ENCODE data around the gene POLR1G.

Gene POLR1G

DNA sequence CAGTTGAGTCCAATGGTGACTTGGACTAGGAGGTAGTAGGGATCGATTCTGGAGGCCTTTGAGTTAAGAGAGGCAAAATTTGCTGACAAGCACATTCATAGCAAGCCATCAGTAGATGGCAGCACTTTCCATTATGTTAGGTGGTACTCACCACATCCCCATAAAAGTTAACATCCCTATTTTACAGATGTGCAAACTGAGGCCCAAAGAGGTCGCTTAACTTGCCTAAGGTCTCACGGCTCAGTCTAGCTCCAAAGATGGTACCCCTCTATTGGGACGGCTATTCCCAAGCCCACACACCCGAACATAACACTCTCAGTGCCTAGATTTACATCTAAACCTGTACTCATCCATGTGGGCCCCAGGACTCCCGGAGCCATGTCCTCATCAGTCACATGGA is 39.9 kb downstream of the POLR1G start:
- DNase-seq (ENCODE audit: low read depth in 2 of 2) = no peak

DNA sequence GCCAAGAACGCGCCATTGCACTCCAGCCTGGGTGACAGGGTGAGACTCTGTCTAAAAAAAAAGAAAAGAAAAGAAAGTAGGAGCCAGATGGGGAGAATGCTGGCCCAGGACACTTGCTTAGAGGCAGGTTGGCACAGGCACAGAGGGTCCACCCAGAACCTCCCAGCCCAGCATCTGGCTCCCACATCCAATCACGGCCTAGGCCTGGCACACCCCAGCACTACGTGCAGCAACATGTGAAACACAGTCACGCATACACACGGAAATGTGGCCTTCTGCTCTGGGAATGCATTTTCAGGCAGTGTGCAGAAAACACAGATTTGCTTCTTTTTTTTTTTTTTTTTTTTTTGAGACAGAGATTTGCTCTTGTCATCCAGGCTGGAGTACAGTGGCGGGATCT is 40.5 kb downstream of the POLR1G start:
- DNase-seq (ENCODE audit: low read depth in 2 of 2) = no peak

DNA sequence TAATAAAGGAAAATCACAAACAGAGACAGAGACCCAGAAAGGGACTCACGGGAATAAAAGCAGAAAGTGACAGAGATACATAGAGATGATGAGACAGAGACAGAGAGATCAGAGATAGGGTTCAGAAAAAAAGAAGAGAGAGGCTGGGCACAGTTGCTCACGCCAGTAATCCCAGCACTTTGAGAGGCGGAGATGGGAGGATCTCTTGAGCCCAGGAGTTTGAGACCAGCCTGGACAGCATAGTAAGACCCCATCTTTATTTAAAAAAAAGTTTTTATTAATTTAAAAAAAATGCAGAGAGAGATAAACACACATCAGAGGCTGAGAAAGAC is 41.9 kb downstream of the POLR1G start:
- DNase-seq (ENCODE audit: low read depth in 2 of 2) = no peak

DNA sequence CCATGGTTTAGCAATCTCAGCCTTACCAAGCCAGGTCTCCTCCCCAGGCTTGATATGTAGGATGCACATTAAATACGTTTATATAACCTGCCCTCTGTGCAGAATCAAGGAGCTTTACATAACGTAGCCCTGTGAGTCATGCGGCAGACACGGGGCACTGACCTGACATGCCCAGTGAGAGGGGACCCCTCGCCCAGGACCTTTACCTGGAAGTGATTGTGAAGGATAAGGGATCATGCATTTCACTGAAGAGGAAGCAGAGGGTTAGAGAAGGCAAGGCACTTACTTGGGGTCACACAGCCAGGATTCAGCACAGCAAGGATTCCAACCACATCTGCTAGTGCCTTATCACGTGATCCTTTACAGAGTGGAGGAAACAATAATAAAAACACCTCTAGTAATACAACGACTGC is 42.4 kb downstream of the POLR1G start:
- no peak for DNase-seq (ENCODE audit: low read depth in 2 of 2)

DNA sequence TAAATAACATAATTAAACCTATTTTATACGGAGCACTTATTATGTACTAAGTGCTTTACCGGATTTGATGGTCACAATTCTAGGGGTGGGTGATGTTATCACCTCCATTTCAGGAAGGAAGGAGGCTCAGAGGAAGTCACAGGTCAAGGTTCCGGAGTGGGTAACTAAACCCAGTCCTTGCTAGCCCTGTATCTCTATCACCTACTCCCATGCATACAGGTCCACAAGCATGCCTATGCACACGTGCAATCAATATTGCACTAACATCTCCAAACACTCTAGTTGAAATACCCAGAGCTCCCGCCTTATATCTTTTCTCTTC is 43.5 kb downstream of the POLR1G start:
- no peak for DNase-seq (ENCODE audit: low read depth in 2 of 2)

DNA sequence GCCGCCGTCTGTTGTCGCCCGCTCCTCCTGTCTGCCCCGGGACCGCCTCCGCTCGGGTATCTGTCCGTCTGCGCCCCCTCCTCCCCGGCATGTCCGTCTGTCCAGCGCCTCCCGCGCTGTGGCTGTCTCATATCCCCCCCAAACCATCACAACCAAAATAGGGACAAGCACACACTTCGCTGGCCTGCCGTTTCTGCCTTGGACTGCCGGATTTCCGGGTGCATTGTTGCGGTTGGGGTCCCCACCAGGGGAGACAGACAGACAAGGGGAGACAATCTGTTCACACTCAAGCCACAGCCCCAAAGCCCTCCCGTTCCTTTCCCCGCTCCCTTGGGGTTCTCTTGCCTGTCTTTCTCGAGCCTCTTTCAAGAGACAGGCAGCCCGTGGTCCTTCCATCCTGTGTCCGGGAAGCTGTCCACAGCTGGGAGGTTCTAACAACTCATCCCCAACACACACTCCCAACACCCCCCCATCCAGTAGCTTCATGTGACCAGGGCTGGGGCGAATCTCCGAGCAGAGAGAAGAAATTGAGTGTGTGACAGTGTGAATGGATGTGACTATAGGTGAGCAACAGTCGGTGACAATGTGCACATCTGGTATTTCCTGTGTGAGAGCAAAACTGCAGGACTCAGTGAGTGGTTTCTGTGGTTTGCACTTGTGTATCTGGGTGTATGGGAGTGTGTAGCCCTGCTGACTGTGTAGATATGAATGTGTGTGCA is 44.8 kb downstream of the POLR1G start:
- peak in 1 of 2 donors; percentile 11 for DNase-seq (ENCODE audit: low read depth in 2 of 2)

DNA sequence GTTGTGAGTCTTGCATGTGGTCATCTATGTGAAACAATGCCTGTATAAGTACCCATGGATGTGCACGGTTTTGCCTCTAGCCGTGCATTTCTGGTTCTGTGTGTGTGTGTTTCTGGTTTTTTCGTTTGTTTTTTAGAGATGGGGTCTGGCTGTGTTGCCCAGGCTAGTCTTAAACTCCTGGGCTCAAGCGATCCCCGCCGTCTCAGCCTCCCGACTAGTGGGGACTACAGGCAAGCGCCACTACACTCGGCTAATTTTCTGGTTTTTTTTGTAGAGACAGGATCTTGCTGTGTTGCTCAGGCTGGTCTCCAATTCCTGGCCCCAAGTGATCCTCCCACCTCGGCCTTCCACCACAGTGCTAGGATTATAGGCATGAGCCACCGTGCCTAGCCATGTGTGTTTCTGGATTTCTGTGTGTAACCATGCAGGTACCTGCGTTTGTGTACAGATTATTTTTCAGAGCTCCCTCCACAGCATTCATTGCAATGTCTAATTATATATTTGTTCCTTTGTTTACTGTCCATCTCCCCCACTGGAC is 45.5 kb downstream of the POLR1G start:
- DNase-seq (ENCODE audit: low read depth in 2 of 2) = no peak

DNA sequence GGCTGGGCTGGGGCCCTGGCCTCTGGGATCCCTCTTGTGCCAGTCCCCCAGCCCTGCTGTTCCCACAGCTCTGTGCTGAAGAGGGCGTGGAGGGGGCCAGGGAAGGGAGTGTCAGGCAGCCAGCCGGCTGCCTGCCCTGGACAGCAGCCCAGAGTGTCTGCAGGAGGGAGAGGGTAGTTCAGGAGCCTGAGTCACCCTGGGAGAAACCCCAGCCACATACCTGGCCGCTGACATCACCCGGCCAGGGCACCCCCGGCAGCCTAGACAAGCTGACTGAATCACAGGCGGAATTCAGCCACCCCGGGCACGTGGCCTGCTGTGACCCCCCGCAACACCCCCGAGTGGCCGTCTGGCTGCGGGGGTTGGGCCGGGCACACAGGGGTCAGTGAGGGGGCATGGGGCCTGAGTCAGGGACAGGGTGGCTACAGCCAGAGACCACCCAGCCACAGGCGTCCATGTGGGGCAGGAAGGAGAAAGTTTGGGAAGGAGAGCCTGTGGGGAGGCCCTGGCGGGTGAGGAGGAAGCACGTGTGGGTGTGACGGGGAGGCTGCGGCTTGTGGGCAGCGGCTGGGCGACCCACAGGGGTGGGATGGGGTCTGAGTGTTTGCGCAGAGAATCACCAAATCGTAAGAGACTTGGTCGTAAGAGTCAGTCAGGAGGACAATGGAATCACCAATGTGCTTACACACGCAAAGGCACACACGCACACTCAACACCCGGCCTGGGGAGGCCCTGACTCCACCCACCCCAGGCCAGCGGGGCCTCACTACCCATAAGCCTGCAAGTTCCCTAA is 49.5 kb downstream of the POLR1G start:
- peak in 1 of 2 donors; percentile 34 for DNase-seq (ENCODE audit: low read depth in 2 of 2)

DNA sequence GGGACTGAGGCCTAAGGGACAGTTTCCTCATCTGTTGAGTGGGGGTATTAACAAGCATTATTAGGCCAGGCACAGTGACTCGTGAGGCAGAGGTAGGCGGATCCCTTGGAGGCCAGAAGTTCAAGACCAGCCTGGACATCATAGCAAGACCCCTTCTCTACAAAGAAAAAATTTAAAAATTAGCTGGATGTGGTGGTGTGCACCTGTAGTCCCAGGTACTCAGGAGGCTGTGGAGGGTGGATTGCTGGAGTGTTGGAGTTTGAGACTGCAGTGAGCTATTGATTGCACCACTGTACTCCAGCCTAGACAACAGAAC is 50.0 kb downstream of the POLR1G start:
- no peak for DNase-seq (ENCODE audit: low read depth in 2 of 2)

DNA sequence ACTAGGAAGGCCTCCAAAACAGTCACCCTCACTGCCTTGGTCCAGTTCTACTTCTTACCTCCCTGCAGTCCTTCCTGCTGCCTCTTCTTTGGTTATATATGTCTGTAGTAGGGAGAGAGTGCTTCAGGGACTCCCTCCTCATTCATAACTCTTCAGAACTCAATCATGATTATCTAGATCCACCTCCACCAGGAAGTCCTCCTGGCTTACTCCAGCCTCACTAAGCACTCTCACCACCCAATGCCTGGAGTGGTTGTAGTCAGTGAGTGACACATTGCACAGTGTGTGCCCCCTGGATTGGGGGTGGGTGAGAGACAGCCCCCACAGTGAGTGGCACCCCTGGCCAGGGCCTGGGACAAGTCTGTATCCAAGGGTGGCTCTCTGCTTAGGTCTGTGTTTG is 51.3 kb downstream of the POLR1G start:
- DNase-seq (ENCODE audit: low read depth in 2 of 2) = no peak
